Heart right ventricle (tissue), 16 donors: ENCODE measurements around the gene TLE3. TPM values are rescaled to one million over a fixed set of nuclear protein-coding genes. Genes with fewer than 3 reads are reported as not detected.

ENCODE experiments used
- ATAC-seq, 8 donors: fragments of 200-7000 bp; cut with Tn5 transposase; one replicate each; pipeline ENCODE4 v1.9.1; 2020; ENCODE audit warnings: mild to moderate bottlenecking in 8 of 8, moderate library complexity in 8 of 8, moderate number of reproducible peaks in 1 of 8
- DNase-seq, 2 donors: peaks; one replicate each; pipeline ENCODE4 v3.0.0-alpha.2; 2020
- H3K27ac ChIP-seq, 10 donors: fragments of 200-600 bp; sonication (generic) in 2 of 10; one replicate each; pipeline versions ENCODE4 v1.5.0 to v1.8.0; 2020 to 2022; ENCODE audit warnings: mild to moderate bottlenecking in 3 of 10
- H3K27me3 ChIP-seq, 7 donors: fragments of 200-600 bp; one replicate each; pipeline ENCODE4 v1.8.0; 2021 to 2022; ENCODE audit warnings: mild to moderate bottlenecking in 2 of 7
- H3K36me3 ChIP-seq, 9 donors: fragments of 200-600 bp; sonication (generic) in 1 of 9; one replicate each; pipeline versions ENCODE4 v1.5.0 to v1.8.0; 2020 to 2022; ENCODE audit warnings: mild to moderate bottlenecking in 2 of 9
- H3K4me1 ChIP-seq, 9 donors: fragments of 200-600 bp; sonication (generic) in 1 of 9; one replicate each; pipeline versions ENCODE4 v1.5.0 to v1.8.0; 2020 to 2022; ENCODE audit warnings: mild to moderate bottlenecking in 4 of 9
- H3K4me3 ChIP-seq, 10 donors: fragments of 200-600 bp; sonication (generic) in 2 of 10; one replicate each; pipeline versions ENCODE4 v1.5.0 to v1.8.0; 2020 to 2022; ENCODE audit warnings: mild to moderate bottlenecking in 7 of 10, moderate library complexity in 2 of 10
- H3K9me3 ChIP-seq, 11 donors: fragments of 200-600 bp in 10 of 11; sonication (generic) in 2 of 11; one replicate each; pipeline versions ENCODE4 v1.5.0 to v1.8.0; 2013 to 2022; ENCODE audit warnings: mild to moderate bottlenecking in 2 of 11, control low read depth in 1 of 11, moderate library complexity in 1 of 11
- WGBS, 2 donors: extraction: QIAGEN DNeasy Blood & Tissue Kit; methylation state at CpG; one replicate each; pipeline ENCODE4 v1.1.7; 2013; ENCODE audit warnings: inconsistent platforms in 1 of 2; 5-methylcytosine and 5-hydroxymethylcytosine counted together
- intact Hi-C, 10 donors: fragments of 100-400 bp; cut with DNase I; formaldehyde crosslinking; loops; one replicate each; pipeline versions ENCODE4 v1.11.1 to v1.14.2; 2022
- polyA plus RNA-seq, 2 donors: library from polyadenylated mRNA; stranded (reverse); fragments of 200-250 nt; gene quantifications; one replicate each; pipeline ENCODE4 v1.2.3, GENCODE V29; 2013
- total RNA-seq, 10 donors: library from RNA; stranded (reverse); fragmentation: NEBNext Ultra II Directional in 3 of 10; extraction: Animal tissue kit (Norgen Biotek cat#: 25700) in 3 of 10; gene quantifications; one replicate each; pipeline versions ENCODE4 v1.2.1 to v1.2.4, GENCODE V29; 2021 to 2023
- TF ChIP-seq, protein P1 (sequence below), 9 donors: fragments of 200-600 bp; sonication (generic) in 2 of 9; IDR thresholded peaks; one replicate each; pipeline versions ENCODE4 v1.5.0 to v1.8.0; 2021 to 2022; ENCODE audit warnings: antibody characterized with exemption in 9 of 9, mild to moderate bottlenecking in 5 of 9, moderate library complexity in 1 of 9
- donor health status: Arrhythmogenic right ventricular cardiomyopathy.
- donor health status: ischemic (EF 13 %, LVEDD 7.1; RV severe dilation, severe dysfunction).
- donor health status: healthy with polysubstance abuse.
- donor health status: DM: no; HTN: yes; CAD: no.
- donor health status: DM: no; HTN: no; CAD: no.
- donor health status: ischemic (EF 25% LVEDD 6.9; RV normal size, moderate dysfunction).
- donor health status: ischemic (EF 25% LVEDD 5.7; RV mildly dilated, moderate dysfunction).
- donor health status: healthy.
- donor health status: DM: yes; HTN: yes; CAD: no.
- donor health status: Ischemic cardiomyopathy.
- donor health status: ischemic (EF 35%, LVEDD 5.7; RV mildly dilated, moderate dysfunction).
- donor health status: nonischemic (EF 11% LVEDD 7.7; RV severe dilation, severe dysfunction).
- donor health status: DM: yes; HTN: yes; CAD: no.
- donor health status: PGD.
- donor health status: ischemic (EF 29% LVEDD 5.4; RV normal size, mild dysfunction).
- donor health status: nonischemic (EF 23%, LVEDD 6.1; RV moderate dilation, normal function).

The TLE3 gene
- total and polyA plus RNA-seq, 12 donors, result 7.5 to 21.7 (median 12.6) TPM

DNA sequence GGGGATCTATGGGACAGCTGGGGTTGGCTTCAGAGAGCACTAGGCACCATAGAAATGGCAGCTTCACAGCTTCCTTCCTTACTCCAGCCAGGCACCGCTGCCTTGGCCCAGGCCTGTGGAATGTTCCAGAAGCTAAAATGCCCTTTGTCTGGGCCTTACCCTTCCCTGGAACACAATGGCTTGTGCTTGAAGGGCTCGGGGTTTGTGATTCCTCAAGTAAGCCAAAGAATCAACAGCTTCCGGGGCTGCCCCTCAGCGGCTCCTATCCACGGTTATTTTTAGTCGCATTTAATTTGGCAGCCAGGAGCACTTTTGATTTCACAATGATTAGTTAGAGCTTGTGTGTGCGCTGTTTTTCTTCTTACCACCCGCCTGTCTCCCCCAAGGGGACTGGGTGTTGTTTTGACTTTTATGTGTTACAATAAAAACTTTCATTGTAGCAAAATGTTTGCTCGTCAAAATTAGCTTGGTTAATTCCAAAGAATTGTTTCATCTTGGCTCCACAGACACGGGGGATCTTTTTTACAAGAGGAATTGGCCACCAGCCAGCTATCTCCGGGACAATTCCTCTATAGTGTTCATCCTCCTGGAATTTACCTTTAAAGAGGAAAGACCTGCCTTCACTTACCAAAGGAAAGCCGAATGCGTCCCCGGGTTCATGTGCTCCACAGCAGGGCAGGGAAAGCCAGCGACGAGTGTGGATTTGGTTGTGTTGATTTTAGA lies 73.8 kb downstream of the TLE3 start:
- H3K27me3 ChIP-seq, result peaks cover 0 to 36% (median 7%) of the 10 kb centered on the region in 7 donors
- intact Hi-C loops, result loop anchor here in 2 of 10 donors (10.0 kb wide), 2 partner anchors 59 to 251 kb away; no protein-coding TSS in a partner anchor
- no peaks in the 10 kb centered on the region for H3K36me3 ChIP-seq
- H3K4me1 ChIP-seq, result peaks cover 9 to 31% (median 22%) of the 10 kb centered on the region in 9 donors
- TF ChIP-seq, protein P1, sequence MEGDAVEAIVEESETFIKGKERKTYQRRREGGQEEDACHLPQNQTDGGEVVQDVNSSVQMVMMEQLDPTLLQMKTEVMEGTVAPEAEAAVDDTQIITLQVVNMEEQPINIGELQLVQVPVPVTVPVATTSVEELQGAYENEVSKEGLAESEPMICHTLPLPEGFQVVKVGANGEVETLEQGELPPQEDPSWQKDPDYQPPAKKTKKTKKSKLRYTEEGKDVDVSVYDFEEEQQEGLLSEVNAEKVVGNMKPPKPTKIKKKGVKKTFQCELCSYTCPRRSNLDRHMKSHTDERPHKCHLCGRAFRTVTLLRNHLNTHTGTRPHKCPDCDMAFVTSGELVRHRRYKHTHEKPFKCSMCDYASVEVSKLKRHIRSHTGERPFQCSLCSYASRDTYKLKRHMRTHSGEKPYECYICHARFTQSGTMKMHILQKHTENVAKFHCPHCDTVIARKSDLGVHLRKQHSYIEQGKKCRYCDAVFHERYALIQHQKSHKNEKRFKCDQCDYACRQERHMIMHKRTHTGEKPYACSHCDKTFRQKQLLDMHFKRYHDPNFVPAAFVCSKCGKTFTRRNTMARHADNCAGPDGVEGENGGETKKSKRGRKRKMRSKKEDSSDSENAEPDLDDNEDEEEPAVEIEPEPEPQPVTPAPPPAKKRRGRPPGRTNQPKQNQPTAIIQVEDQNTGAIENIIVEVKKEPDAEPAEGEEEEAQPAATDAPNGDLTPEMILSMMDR (IDR thresholded peaks at IDR 0.05), result no peak
- H3K27ac ChIP-seq, result peak overlapping the region in 2 of 10 donors; percentile 19 to 30
- DNase-seq (peak; percentile 35 to 52), ATAC-seq (peak; percentile 45 to 86 (median 80))
- peak overlapping the region in 1 of 10 donors; percentile 7 for H3K4me3 ChIP-seq
- 24 to 26% methylated on average over 16 of the region's 16 CpGs for WGBS, 2 donors
- H3K9me3 ChIP-seq, result no peaks in the 10 kb centered on the region

DNA sequence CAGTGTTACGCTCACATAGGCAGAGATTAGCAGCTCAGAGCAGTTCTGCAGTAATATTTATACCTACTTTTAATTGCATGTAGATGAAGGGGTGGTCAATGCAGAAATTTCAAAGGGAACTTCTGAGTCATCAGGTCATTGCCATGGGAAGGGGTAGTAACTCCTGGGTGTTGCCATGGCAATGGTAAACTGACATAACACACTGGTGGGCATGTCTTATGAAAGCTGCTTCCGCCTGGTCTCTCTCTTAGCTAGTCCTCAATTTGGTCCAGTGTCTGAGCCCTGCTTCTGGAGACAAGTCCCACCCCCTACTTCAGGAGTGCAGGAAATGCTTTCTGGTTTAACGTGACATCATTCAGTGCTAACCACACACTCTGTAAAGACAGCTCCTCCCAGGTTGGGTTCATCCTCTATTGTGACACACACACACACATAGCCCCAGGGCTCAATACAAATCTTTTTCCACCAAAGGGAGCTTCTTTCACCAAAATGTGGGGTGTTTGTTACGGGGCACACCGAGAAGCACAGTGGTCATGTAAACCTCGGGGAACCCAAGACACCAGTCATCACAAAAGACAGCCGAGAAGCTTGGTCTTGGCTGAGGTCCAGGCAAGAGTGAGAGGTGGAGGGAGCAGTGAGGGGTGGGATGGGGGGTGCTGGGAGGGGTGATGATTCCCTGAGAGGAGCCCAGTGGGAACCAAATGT lies 74.5 kb downstream of the TLE3 start:
- H3K4me3 ChIP-seq, result no peak overlapping the region
- intact Hi-C loops, result loop anchor here in 2 of 10 donors (10.0 kb wide), 2 partner anchors 58 to 252 kb away; no protein-coding TSS in a partner anchor
- H3K9me3 ChIP-seq, result no peaks in the 10 kb centered on the region
- H3K27ac ChIP-seq, result peak overlapping the region in 2 of 10 donors; percentile 19 to 30
- TF ChIP-seq, protein P1 (IDR thresholded peaks at IDR 0.05), result no peak
- WGBS, 2 donors, result 80 to 85% methylated on average over 7 of the region's 7 CpGs
- DNase-seq, result no peak
- H3K4me1 ChIP-seq, result peaks cover 9 to 31% (median 22%) of the 10 kb centered on the region in 9 donors
- peaks cover 0 to 35% (median 9%) of the 10 kb centered on the region in 7 donors for H3K27me3 ChIP-seq
- H3K36me3 ChIP-seq, result no peaks in the 10 kb centered on the region
- ATAC-seq, result peak in 5 of 8 donors; percentile 26 to 55 (median 46)

DNA sequence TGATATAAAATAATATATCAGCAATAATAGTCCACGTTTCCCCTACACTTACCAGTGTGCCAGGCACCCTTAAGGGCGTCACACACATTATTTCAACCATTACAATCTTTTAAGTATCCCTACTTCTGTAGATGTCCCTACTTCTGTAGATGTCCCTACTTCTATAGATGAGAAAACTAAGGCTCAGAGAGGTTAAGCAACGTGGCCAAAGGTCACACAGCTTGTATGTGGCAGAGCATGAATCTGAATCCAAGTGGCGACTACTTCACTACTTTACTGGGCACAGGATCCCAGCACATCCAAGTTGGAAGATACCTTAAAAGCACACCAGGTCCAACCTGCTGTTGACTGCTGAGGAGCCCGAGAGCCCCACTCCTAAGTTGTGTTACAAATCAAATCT lies 77.5 kb downstream of the TLE3 start:
- no peak for ATAC-seq
- TF ChIP-seq, protein P1 (IDR thresholded peaks at IDR 0.05), result no peak
- Histone ChIP-seq H3K4me1 (peaks cover 9 to 23% (median 21%) of the 10 kb centered on the region in 9 donors), H3K36me3 (no peaks in the 10 kb centered on the region), H3K9me3 (peaks cover 0 to 10% (median 3%) of the 10 kb centered on the region in 11 donors), H3K27me3 (peaks cover 0 to 52% (median 24%) of the 10 kb centered on the region in 7 donors), H3K4me3 (no peak overlapping the region), H3K27ac (no peak overlapping the region)
- intact Hi-C loops, result loop anchor here in 2 of 10 donors (10.0 kb wide), 2 partner anchors 55 to 255 kb away; no protein-coding TSS in a partner anchor
- DNase-seq, result no peak
- WGBS, 2 donors, result 91% methylated on average over 5 of the region's 5 CpGs
